Ovary (tissue), 3 donors: Measurements from ENCODE around the gene SLC9A7.

Experiments used
- CTCF ChIP-seq, 3 donors: fragments of 450-650 bp in 2 of 3; fragments of 200-600 bp in 1 of 3; IDR thresholded peaks; one replicate each; pipeline versions ENCODE4 v1.5.1 to v1.8.0; 2016 to 2022; ENCODE audit warnings: antibody characterized with exemption in 3 of 3, mild to moderate bottlenecking in 1 of 3
- EP300 ChIP-seq: sonication (generic); formaldehyde crosslinking; IDR thresholded peaks from one replicate; pipeline ENCODE4 v1.6.1; 2017; ENCODE audit warnings: antibody characterized with exemption
- POLR2A ChIP-seq: fragments of 450-650 bp; IDR thresholded peaks from one replicate; pipeline ENCODE4 v1.6.1; 2017; ENCODE audit warnings: antibody characterized with exemption, mild to moderate bottlenecking, moderate library complexity
- donor health status: DM: no; HTN: no; CAD: no.

DNA sequence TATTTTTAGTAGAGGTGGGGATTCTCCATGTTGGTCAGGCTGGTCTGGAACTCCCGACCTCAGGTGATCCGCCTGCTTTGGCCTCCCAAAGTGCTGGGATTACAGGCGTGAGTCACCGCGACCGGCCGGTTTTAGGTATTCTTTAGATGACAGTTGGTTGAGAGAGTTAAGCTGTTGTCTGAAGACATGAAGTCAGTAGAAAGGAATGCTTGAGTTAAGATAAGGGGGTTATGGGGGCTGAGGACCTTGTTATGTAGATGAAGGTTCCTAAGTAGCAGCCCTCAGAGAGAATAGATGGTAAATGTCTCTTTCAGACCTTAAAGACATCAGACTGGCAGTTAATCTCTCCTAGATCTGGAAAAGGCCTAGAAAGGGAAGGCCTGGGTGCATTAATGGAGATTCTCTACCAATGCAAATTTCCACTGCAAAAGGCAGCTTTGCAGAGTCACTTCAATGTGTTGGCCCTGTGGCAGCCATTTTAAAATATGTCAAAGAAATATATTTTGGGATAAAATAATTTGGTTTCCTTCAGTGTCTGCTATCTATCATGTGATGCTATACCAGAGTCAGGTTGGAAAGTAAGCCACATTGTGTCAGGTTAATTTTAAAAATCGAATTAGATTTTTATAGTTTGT is 207.3 kb downstream of the SLC9A7 start:
- TF ChIP-seq CTCF (IDR thresholded peaks at IDR 0.05) (no peak), EP300 (no peak), POLR2A (no peak)
